ENCODE data around the gene CR2.

Gene CR2

DNA sequence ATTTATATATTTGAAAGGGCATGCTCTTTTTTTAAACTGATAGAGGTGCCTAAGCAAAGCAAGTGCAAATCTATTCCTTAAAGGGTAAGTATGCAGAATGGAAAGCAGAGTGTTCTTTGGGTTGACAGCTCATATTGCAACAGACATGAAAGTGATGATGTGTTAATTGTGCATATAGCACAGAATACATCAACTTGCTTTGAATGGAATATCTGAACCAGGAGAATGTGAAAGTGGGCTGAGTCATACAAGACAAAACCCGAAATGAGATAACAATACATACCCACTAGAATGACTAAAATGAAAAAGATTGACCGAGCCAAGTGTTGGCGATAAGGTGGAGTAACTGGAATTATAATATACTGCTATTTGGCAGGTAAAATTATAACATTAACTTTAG is 46.2 kb downstream of the CR2 start:
- H3K27ac ChIP-seq, result no peak overlapping the region
- H3K9ac ChIP-seq, result no peak overlapping the region
- no peaks in the 10 kb centered on the region for H3K36me3 ChIP-seq (ENCODE audit: control insufficient read depth, insufficient read depth, low read length)
- no peak overlapping the region for H2AFZ ChIP-seq
- H3K4me2 ChIP-seq (ENCODE audit: low read length), result no peak overlapping the region
- no peaks in the 10 kb centered on the region for H3K4me1 ChIP-seq
- no peak overlapping the region for H3K4me3 ChIP-seq (ENCODE audit: low read depth, low read length)
- no peaks in the 10 kb centered on the region for H3K9me3 ChIP-seq (ENCODE audit: control insufficient read depth, low read length)
- no peaks in the 10 kb centered on the region for H3K27me3 ChIP-seq (ENCODE audit: control insufficient read depth, insufficient read depth, low read length)
- H3K79me2 ChIP-seq, result no peaks in the 10 kb centered on the region
- no peak for TF ChIP-seq CTCF (IDR thresholded peaks at IDR 0.05)

GRCh38 chr1:207501071-207501470 is 46.9 kb downstream of the CR2 start:
- Histone ChIP-seq H3K27me3 (ENCODE audit: control insufficient read depth, insufficient read depth, low read length) (no peaks in the 10 kb centered on the region), H3K9me3 (ENCODE audit: control insufficient read depth, low read length) (no peaks in the 10 kb centered on the region), H3K27ac (no peak overlapping the region), H3K36me3 (ENCODE audit: control insufficient read depth, insufficient read depth, low read length) (no peaks in the 10 kb centered on the region), H3K4me3 (ENCODE audit: low read depth, low read length) (no peak overlapping the region), H2AFZ (no peak overlapping the region), H3K9ac (no peak overlapping the region), H3K4me2 (ENCODE audit: low read length) (no peak overlapping the region), H3K79me2 (no peaks in the 10 kb centered on the region), H3K4me1 (no peaks in the 10 kb centered on the region)
- TF ChIP-seq CTCF (IDR thresholded peaks at IDR 0.05), result no peak

GRCh38 chr1:207502726-207503125 is 48.6 kb downstream of the CR2 start:
- Histone ChIP-seq H3K4me2 (ENCODE audit: low read length) (no peak overlapping the region), H3K9ac (no peak overlapping the region), H3K4me3 (ENCODE audit: low read depth, low read length) (no peak overlapping the region), H3K9me3 (ENCODE audit: control insufficient read depth, low read length) (no peaks in the 10 kb centered on the region), H3K4me1 (no peaks in the 10 kb centered on the region), H3K27me3 (ENCODE audit: control insufficient read depth, insufficient read depth, low read length) (no peaks in the 10 kb centered on the region), H2AFZ (no peak overlapping the region), H3K36me3 (ENCODE audit: control insufficient read depth, insufficient read depth, low read length) (no peaks in the 10 kb centered on the region), H3K79me2 (no peaks in the 10 kb centered on the region), H3K27ac (no peak overlapping the region)
- no peak for TF ChIP-seq CTCF (IDR thresholded peaks at IDR 0.05)

DNA sequence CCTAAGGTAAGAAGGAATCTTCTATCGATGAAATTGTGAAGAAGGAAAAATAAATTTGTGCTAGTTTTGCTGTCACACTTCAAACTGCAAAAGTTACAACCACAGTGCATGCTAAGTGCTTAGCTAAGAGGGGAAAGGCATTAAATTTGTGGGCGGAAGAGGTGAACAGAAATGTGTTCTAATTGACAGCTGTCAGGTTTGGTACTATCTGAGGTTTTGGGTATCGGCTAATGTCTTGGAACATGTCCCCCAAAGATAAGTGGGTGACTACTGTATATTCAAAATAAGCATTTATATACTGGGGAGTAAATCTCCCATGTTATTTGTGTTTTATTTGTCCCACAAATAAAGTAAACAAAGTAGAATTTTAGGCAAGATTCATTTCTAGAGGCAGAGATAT is 49.8 kb downstream of the CR2 start:
- Histone ChIP-seq H2AFZ (no peak overlapping the region), H3K27ac (no peak overlapping the region), H3K9me3 (ENCODE audit: control insufficient read depth, low read length) (no peaks in the 10 kb centered on the region), H3K27me3 (ENCODE audit: control insufficient read depth, insufficient read depth, low read length) (no peaks in the 10 kb centered on the region), H3K4me2 (ENCODE audit: low read length) (no peak overlapping the region), H3K79me2 (no peaks in the 10 kb centered on the region), H3K9ac (no peak overlapping the region), H3K4me1 (no peaks in the 10 kb centered on the region), H3K36me3 (ENCODE audit: control insufficient read depth, insufficient read depth, low read length) (no peaks in the 10 kb centered on the region), H3K4me3 (ENCODE audit: low read depth, low read length) (no peak overlapping the region)
- no peak for TF ChIP-seq CTCF (IDR thresholded peaks at IDR 0.05)

- Histone ChIP-seq H3K4me1 (no peaks in the 10 kb centered on the region), H3K79me2 (no peaks in the 10 kb centered on the region), H3K4me2 (ENCODE audit: low read length) (no peak overlapping the region), H3K9me3 (ENCODE audit: control insufficient read depth, low read length) (no peaks in the 10 kb centered on the region), H2AFZ (no peak overlapping the region), H3K9ac (no peak overlapping the region), H3K36me3 (ENCODE audit: control insufficient read depth, insufficient read depth, low read length) (no peaks in the 10 kb centered on the region), H3K4me3 (ENCODE audit: low read depth, low read length) (no peak overlapping the region), H3K27me3 (ENCODE audit: control insufficient read depth, insufficient read depth, low read length) (no peaks in the 10 kb centered on the region), H3K27ac (no peak overlapping the region)
- TF ChIP-seq CTCF (IDR thresholded peaks at IDR 0.05), result no peak
These were observed 50.3 kb downstream of the CR2 start for GRCh38 chr1:207504438-207504837.

Measured in parathyroid adenoma (tissue), 2 donors.